Measurements from ENCODE around the gene COX7C.

DNA sequence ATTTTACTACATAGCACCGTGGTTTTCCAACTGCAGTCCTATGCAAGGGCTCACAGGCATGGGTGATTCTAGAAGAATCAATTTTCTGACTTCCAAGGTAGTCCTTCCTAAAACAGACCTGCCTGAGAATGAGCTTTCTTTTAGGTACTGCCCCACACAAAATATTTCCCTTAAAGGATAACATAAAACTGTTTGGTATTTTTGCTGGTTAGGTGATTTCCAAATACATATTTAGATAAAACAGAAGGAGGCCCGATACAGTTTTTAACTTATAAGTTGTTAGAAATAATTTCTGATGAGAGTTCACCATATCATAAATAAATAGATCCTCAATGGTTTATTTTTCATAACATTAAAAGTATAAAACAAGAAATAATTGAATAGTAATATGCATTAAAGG is 46.4 kb downstream of the COX7C start:
- TF ChIP-seq, protein P1, sequence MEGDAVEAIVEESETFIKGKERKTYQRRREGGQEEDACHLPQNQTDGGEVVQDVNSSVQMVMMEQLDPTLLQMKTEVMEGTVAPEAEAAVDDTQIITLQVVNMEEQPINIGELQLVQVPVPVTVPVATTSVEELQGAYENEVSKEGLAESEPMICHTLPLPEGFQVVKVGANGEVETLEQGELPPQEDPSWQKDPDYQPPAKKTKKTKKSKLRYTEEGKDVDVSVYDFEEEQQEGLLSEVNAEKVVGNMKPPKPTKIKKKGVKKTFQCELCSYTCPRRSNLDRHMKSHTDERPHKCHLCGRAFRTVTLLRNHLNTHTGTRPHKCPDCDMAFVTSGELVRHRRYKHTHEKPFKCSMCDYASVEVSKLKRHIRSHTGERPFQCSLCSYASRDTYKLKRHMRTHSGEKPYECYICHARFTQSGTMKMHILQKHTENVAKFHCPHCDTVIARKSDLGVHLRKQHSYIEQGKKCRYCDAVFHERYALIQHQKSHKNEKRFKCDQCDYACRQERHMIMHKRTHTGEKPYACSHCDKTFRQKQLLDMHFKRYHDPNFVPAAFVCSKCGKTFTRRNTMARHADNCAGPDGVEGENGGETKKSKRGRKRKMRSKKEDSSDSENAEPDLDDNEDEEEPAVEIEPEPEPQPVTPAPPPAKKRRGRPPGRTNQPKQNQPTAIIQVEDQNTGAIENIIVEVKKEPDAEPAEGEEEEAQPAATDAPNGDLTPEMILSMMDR (IDR thresholded peaks at IDR 0.05), result no peak
- TF ChIP-seq POLR2A (IDR thresholded peaks at IDR 0.05), result no peak

All from vagina (tissue), 2 donors.